ENCODE measurements around the gene TRPV5. TPM values are rescaled to one million over a fixed set of nuclear protein-coding genes. Genes with fewer than 3 reads are reported as not detected.

The TRPV5 gene
- polyA plus RNA-seq, 1 experiment: not detected

- ChIA-PET POLR2A (no interaction called here), CTCF (no interaction called here)
- no peak for DNase-seq (ENCODE audit: low read depth, low spot score)
- H3K9me3 ChIP-seq (ENCODE audit: control insufficient read depth, insufficient read depth, low read length): no peaks in the 10 kb centered on the region; the same call in 1 of the 2 replicates
- H3K4me3 ChIP-seq (ENCODE audit: low read depth, low read length): no peak overlapping the region
- H3K27me3 ChIP-seq (ENCODE audit: control insufficient read depth, insufficient read depth, low read length): no peaks in the 10 kb centered on the region
- H3K27ac ChIP-seq (ENCODE audit: low read depth, low read length): no peak overlapping the region
- TF ChIP-seq CTCF (IDR thresholded peaks at IDR 0.05; ENCODE audit: low read depth, low read length): no peak
These were observed 14.6 kb downstream of the TRPV5 start for GRCh38 chr7:142918901-142919300.

GRCh38 chr7:142917447-142917846, 16.1 kb downstream of the TRPV5 start:
- ChIA-PET CTCF (no interaction called here), POLR2A (no interaction called here)
- no peak overlapping the region for H3K27ac ChIP-seq (ENCODE audit: low read depth, low read length)
- TF ChIP-seq CTCF (IDR thresholded peaks at IDR 0.05; ENCODE audit: low read depth, low read length): no peak
- no peak for DNase-seq (ENCODE audit: low read depth, low spot score)
- H3K9me3 ChIP-seq (ENCODE audit: control insufficient read depth, insufficient read depth, low read length): peaks cover under 1% of the 10 kb centered on the region; the same call in 1 of the 2 replicates
- H3K27me3 ChIP-seq (ENCODE audit: control insufficient read depth, insufficient read depth, low read length): no peaks in the 10 kb centered on the region
- H3K4me3 ChIP-seq (ENCODE audit: low read depth, low read length): no peak overlapping the region

- Histone ChIP-seq H3K4me3 (ENCODE audit: low read depth, low read length) (no peak overlapping the region), H3K9me3 (ENCODE audit: control insufficient read depth, insufficient read depth, low read length) (peaks cover 3% of the 10 kb centered on the region; the same call in 1 of the 2 replicates), H3K27me3 (ENCODE audit: control insufficient read depth, insufficient read depth, low read length) (no peaks in the 10 kb centered on the region), H3K27ac (ENCODE audit: low read depth, low read length) (no peak overlapping the region)
- TF ChIP-seq CTCF (IDR thresholded peaks at IDR 0.05; ENCODE audit: low read depth, low read length): no peak
- DNase-seq (ENCODE audit: low read depth, low spot score): no peak
- ChIA-PET CTCF (no interaction called here), POLR2A (no interaction called here)
These were observed 17.0 kb downstream of the TRPV5 start for GRCh38 chr7:142916508-142916907.

- CTCF ChIA-PET: no interaction called here
- H3K4me3 ChIP-seq (ENCODE audit: low read depth, low read length): no peak overlapping the region
- POLR2A ChIA-PET: no interaction called here
- H3K27me3 ChIP-seq (ENCODE audit: control insufficient read depth, insufficient read depth, low read length): no peaks in the 10 kb centered on the region
- H3K9me3 ChIP-seq (ENCODE audit: control insufficient read depth, insufficient read depth, low read length): peaks cover 3% of the 10 kb centered on the region; the same call in 1 of the 2 replicates
- DNase-seq (ENCODE audit: low read depth, low spot score): no peak
- no peak for TF ChIP-seq CTCF (IDR thresholded peaks at IDR 0.05; ENCODE audit: low read depth, low read length)
- no peak overlapping the region for H3K27ac ChIP-seq (ENCODE audit: low read depth, low read length)
These were observed 18.2 kb downstream of the TRPV5 start for GRCh38 chr7:142915315-142915714.

- H3K4me3 ChIP-seq (ENCODE audit: low read depth, low read length): no peak overlapping the region
- H3K27ac ChIP-seq (ENCODE audit: low read depth, low read length): no peak overlapping the region
- TF ChIP-seq CTCF (IDR thresholded peaks at IDR 0.05; ENCODE audit: low read depth, low read length): no peak
- ChIA-PET POLR2A (no interaction called here), CTCF (no interaction called here)
- DNase-seq (ENCODE audit: low read depth, low spot score): no peak
- no peaks in the 10 kb centered on the region for H3K27me3 ChIP-seq (ENCODE audit: control insufficient read depth, insufficient read depth, low read length)
- H3K9me3 ChIP-seq (ENCODE audit: control insufficient read depth, insufficient read depth, low read length): peaks cover 8% of the 10 kb centered on the region
These were observed 19.4 kb downstream of the TRPV5 start for GRCh38 chr7:142914121-142914520.

All from AG04450 (cell line).